B cell (primary cell): ENCODE data around the gene GLCE. TPM values are rescaled to one million over a fixed set of nuclear protein-coding genes. Genes with fewer than 3 reads are reported as not detected.

Source experiments
- ATAC-seq: fragments of 200-7000 bp; cut with Tn5 transposase; one replicate; pipeline ENCODE4 v1.10.0; 2021; ENCODE audit warnings: low read depth, mild to moderate bottlenecking, moderate number of reproducible peaks, moderate library complexity
- CTCF ChIA-PET: fragments of 350-600 bp; sonication (Branson Sonifier 250); formaldehyde crosslinking; loops from one replicate; lab custom pipeline; 2021; ENCODE audit warnings: antibody characterized with exemption, inconsistent platforms; lab: Charles Lee
- POLR2A ChIA-PET: fragments of 350-600 bp; sonication (Branson Sonifier 250); formaldehyde crosslinking; loops from one replicate; lab custom pipeline; 2021; ENCODE audit warnings: antibody characterized with exemption; lab: Charles Lee
- DNase-seq: peaks from one replicate; pipeline ENCODE4 v3.0.0; 2013
- H2AFZ ChIP-seq: 2 replicates; pipeline ENCODE4 v1.6.1; 2012; ENCODE audit warnings: mild to moderate bottlenecking, low read depth, low read length; ENCODE audit not compliant: insufficient read depth, poor library complexity, severe bottlenecking
- H3K27ac ChIP-seq, 2 donors: 1 replicate in 1 of 2; 2 replicates in 1 of 2; pipeline ENCODE4 v1.5.1; 2012 to 2013; ENCODE audit warnings: low read length in 2 of 2, mild to moderate bottlenecking in 2 of 2, moderate library complexity in 1 of 2
- H3K27me3 ChIP-seq, 4 experiments: fragments of 200-600 bp in 1 of 4; sonication (generic) in 1 of 4; replicated peaks in 1 of 4; 1 replicate in 2 of 4; 2 replicates in 2 of 4; pipeline versions ENCODE4 v1.6.1 to v1.7.0; 2013 to 2016; ENCODE audit warnings: low read length in 3 of 4, mild to moderate bottlenecking in 2 of 4, mixed read lengths in 1 of 4, moderate library complexity in 1 of 4; ENCODE audit not compliant: insufficient read depth in 4 of 4, control insufficient read depth in 3 of 4; ENCODE audit errors: control extremely low read depth in 1 of 4
- H3K36me3 ChIP-seq, 2 experiments: replicated peaks in 1 of 2; 1 replicate in 1 of 2; 2 replicates in 1 of 2; pipeline versions ENCODE4 v1.6.1 to v1.7.1; 2013; ENCODE audit warnings: low read length in 1 of 2; ENCODE audit not compliant: insufficient read depth in 2 of 2, control insufficient read depth in 1 of 2; ENCODE audit errors: control extremely low read depth in 1 of 2, extremely low read depth in 1 of 2
- H3K4me1 ChIP-seq, 2 donors: fragments of 200-600 bp in 1 of 2; sonication (generic) in 1 of 2; 1 replicate in 1 of 2; 2 replicates in 1 of 2; pipeline versions ENCODE4 v1.5.1 to v1.6.1; 2013 to 2017; ENCODE audit warnings: low read length in 2 of 2; ENCODE audit not compliant: control insufficient read depth in 2 of 2, insufficient read depth in 2 of 2
- H3K4me2 ChIP-seq: replicated peaks from 2 replicates; pipeline ENCODE3; 2012; ENCODE audit warnings: mild to moderate bottlenecking, low read depth, low read length; ENCODE audit not compliant: poor library complexity, severe bottlenecking
- H3K4me3 ChIP-seq, 5 experiments: fragments of 200-600 bp in 1 of 5; sonication (generic) in 1 of 5; 1 replicate in 3 of 5; 2 replicates in 2 of 5; pipeline versions ENCODE4 v1.5.1 to v1.7.0; 2011 to 2016; ENCODE audit warnings: low read length in 4 of 5, mild to moderate bottlenecking in 4 of 5, low read depth in 2 of 5, control low read depth in 1 of 5, moderate library complexity in 1 of 5; ENCODE audit not compliant: insufficient read depth in 1 of 5; ENCODE audit errors: control extremely low read depth in 1 of 5, extremely low read depth in 1 of 5
- H3K79me2 ChIP-seq: fragments of 200-600 bp; sonication (generic); one replicate; pipeline ENCODE4 v1.6.0; 2016; ENCODE audit warnings: low read length; ENCODE audit not compliant: control insufficient read depth, insufficient read depth
- H3K9ac ChIP-seq: fragments of 200-600 bp; sonication (generic); 2 replicates; pipeline ENCODE4 v1.6.1; 2017; ENCODE audit warnings: mild to moderate bottlenecking, low read length, moderate library complexity
- H3K9me3 ChIP-seq, 3 donors: one replicate each; pipeline versions ENCODE4 v1.6.1 to v1.7.1; 2013; ENCODE audit warnings: low read length in 2 of 3; ENCODE audit not compliant: control insufficient read depth in 2 of 3, insufficient read depth in 1 of 3; ENCODE audit errors: control extremely low read depth in 1 of 3
- H4K20me1 ChIP-seq: 2 replicates; pipeline ENCODE4 v1.6.0; 2012; ENCODE audit warnings: mild to moderate bottlenecking, low read length; ENCODE audit not compliant: insufficient read depth, control insufficient read depth, poor library complexity, severe bottlenecking
- H3K27ac Mint-ChIP-seq: one replicate; pipeline ENCODE4 v1.8.0; 2021; ENCODE audit warnings: mixed read lengths
- H3K27me3 Mint-ChIP-seq: one replicate; pipeline ENCODE4 v1.8.0; 2021; ENCODE audit warnings: mixed read lengths
- H3K4me1 Mint-ChIP-seq: one replicate; pipeline ENCODE4 v1.8.0; 2021; ENCODE audit warnings: mixed read lengths
- H3K4me3 Mint-ChIP-seq: one replicate; pipeline ENCODE4 v1.8.0; 2021; ENCODE audit warnings: mixed read lengths
- H3K9me3 Mint-ChIP-seq: one replicate; pipeline ENCODE4 v1.8.0; 2022; ENCODE audit warnings: mixed read lengths; ENCODE audit not compliant: insufficient read depth
- CTCF ChIP-seq: fragments of 200-600 bp; IDR thresholded peaks from one replicate; pipeline ENCODE4 v1.8.0; 2022; ENCODE audit warnings: antibody characterized with exemption, mild to moderate bottlenecking
- EZH2 ChIP-seq: IDR thresholded peaks from 2 replicates; pipeline ENCODE4 v1.6.1; 2012; ENCODE audit warnings: borderline replicate concordance, low read depth, mild to moderate bottlenecking, moderate library complexity, low read length; ENCODE audit not compliant: insufficient read depth, poor library complexity, severe bottlenecking
- WGBS: methylation state at CpG from one replicate; pipeline ENCODE4 v1.1.5; 2013; ENCODE audit warnings: missing lambda C conversion rate; ENCODE audit not compliant: insufficient coverage; 5-methylcytosine and 5-hydroxymethylcytosine counted together
- intact Hi-C: fragments of 100-400 bp; cut with micrococcal nuclease; formaldehyde crosslinking; loops from one replicate; pipeline ENCODE4 v1.10.0; 2022
- polyA minus RNA-seq: library from RNA; depleted of rRNA, polyadenylated mRNA; stranded (reverse); fragments of >200 nt; gene quantifications from 2 replicates; pipeline ENCODE4 v1.2.3, GENCODE V29; 2012
- polyA plus RNA-seq: library from polyadenylated mRNA; depleted of rRNA; stranded (reverse); fragments of >200 nt; gene quantifications from 2 replicates; pipeline ENCODE4 v1.2.3, GENCODE V29; 2012
- total RNA-seq, 2 donors: library from RNA; stranded (reverse); fragments of 120-200 nt in 1 of 2; gene quantifications; 1 replicate in 1 of 2; 2 replicates in 1 of 2; pipeline versions ENCODE4 v1.2.3 to v1.2.4, GENCODE V29; 2013 to 2022

Gene GLCE
- 5.3 and 5.4 TPM in 2 replicates for total RNA-seq
- 6.4 TPM for total RNA-seq (2013)
- polyA plus RNA-seq = 2.3 and 3.0 TPM in 2 replicates
- polyA minus RNA-seq = 2.8 TPM in 2 replicates

GRCh38 chr15:69160141-69160993 is at the start of gene GLCE:
Gene GLCE, plus strand, starts transcription at chr15:69160635. Its CDS starts 95,172 bp downstream, at chr15:69255807.
- peaks cover 7% of the 10 kb centered on the region for H3K79me2 ChIP-seq
- H4K20me1 ChIP-seq = no peaks in the 10 kb centered on the region
- peak within 1 kb of the TSS; percentile 8 to 70 for H3K27ac ChIP-seq
- peak; percentile 96 for ATAC-seq
- H3K27ac Mint-ChIP-seq = peak within 1 kb of the TSS; percentile 83
- no peak for TF ChIP-seq EZH2
- no peak for TF ChIP-seq CTCF
- under 1% methylated on average over 70 of the region's 76 CpGs for WGBS
- intact Hi-C loops = loop anchor here (1.0 to 5.0 kb wide), 5 partner anchors 234 to 1602 kb away; partner anchors contain the start of genes KIF23, RPLP1 and UACA
- no peaks in the 10 kb centered on the region for H3K27me3 ChIP-seq
- H3K27me3 Mint-ChIP-seq = peaks cover 12% of the 10 kb centered on the region
- peak within 1 kb of the TSS; percentile 97 for H3K4me2 ChIP-seq
- peak; percentile 95 for DNase-seq
- ChIA-PET POLR2A (interaction anchor here (1.0 to 1.5 kb wide), 2 partner anchors 292 to 1192 kb away, joined by 7 to 12 read pairs; partner anchors contain the start of gene RPLP1), CTCF (interaction anchor here (2.4 kb wide), 1 partner anchor 235 kb away, joined by 7 read pairs; no protein-coding TSS in a partner anchor)
- H3K36me3 ChIP-seq = no peaks in the 10 kb centered on the region
- no peaks in the 10 kb centered on the region for H3K9me3 ChIP-seq
- peaks cover 16% of the 10 kb centered on the region for H3K4me1 Mint-ChIP-seq
- H3K4me3 Mint-ChIP-seq = peak within 1 kb of the TSS; percentile 96
- H2AFZ ChIP-seq = peak within 1 kb of the TSS; percentile 93
- peaks cover 12 to 13% of the 10 kb centered on the region in 2 donors for H3K4me1 ChIP-seq
- no peaks in the 10 kb centered on the region for H3K9me3 Mint-ChIP-seq
- H3K4me3 ChIP-seq = peak within 1 kb of the TSS; percentile 58 to 86 (median 76)
- peak within 1 kb of the TSS; percentile 85 for H3K9ac ChIP-seq
